ENCODE data around the gene OARD1. TPM values are rescaled to one million over a fixed set of nuclear protein-coding genes. Genes with fewer than 3 reads are reported as not detected.

Gene OARD1
- total and polyA plus RNA-seq, 2 donors (not counting 1 experiment from before 2014, with no cell fraction given): 9.6 to 52.5 TPM

DNA sequence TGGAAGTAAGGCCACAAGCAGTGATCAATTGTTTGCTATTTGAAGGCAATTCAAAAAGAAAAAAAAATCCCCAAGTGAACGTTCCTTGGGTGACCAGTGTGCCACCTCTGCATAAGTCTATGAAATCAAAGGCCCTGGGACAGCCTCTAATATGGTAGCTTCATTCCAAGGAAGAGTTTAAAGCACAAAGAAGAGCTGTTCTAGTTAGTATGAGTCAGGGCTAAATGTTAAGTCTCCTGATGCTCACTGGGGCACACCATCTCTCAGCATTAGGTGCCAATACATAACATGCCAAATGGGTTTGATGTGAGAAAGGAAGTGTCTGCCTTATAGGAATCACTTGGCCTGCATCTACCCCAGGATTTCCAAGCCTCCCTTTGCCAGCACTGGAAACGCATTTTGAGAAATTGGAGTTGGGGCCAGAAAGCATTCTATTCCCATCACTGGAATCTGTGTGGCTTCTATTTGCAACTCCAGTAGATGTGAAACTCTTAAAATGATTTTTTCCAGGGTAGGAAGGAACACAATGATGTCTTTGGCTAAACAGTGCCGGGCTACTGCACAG, 46.1 kb downstream of the OARD1 start:
- Mint-ChIP-seq H3K27me3 (no peaks in the 10 kb centered on the region), H3K4me1 (peaks cover 22% of the 10 kb centered on the region), H3K4me3 (no peak overlapping the region), H3K27ac (no peak overlapping the region), H3K9me3 (ENCODE audit: insufficient read depth) (no peaks in the 10 kb centered on the region)
- H2AFZ ChIP-seq (ENCODE audit: insufficient read depth, low read depth, low read length, poor library complexity, severe bottlenecking): no peak overlapping the region
- ChIA-PET POLR2A (no interaction called here), CTCF (interaction anchor here (1.7 to 5.9 kb wide), 3 partner anchors 11 to 21 kb away, joined by 3 to 35 read pairs (median 23); no protein-coding TSS in a partner anchor)
- ATAC-seq (ENCODE audit: low read depth) (no peak), DNase-seq (no peak)
- no peak overlapping the region for H3K27ac ChIP-seq (ENCODE audit: low read length in 2 of 2)
- no peak overlapping the region for H3K4me2 ChIP-seq (replicated peaks; ENCODE audit: low read depth, low read length, poor library complexity, severe bottlenecking)
- no peaks in the 10 kb centered on the region for H4K20me1 ChIP-seq (ENCODE audit: control insufficient read depth, insufficient read depth, low read length, poor library complexity, severe bottlenecking)
- H3K4me3 ChIP-seq (ENCODE audit: control extremely low read depth in 1 of 5, extremely low read depth in 1 of 5, insufficient read depth in 1 of 5, low read depth in 2 of 5, low read length in 4 of 5): no peak overlapping the region
- no peak for TF ChIP-seq CTCF (IDR thresholded peaks at IDR 0.05)
- no peak for TF ChIP-seq EZH2 (IDR thresholded peaks at IDR 0.05; ENCODE audit: borderline replicate concordance, insufficient read depth, low read depth, low read length, poor library complexity, severe bottlenecking)
- intact Hi-C loops (cut with micrococcal nuclease): loop anchor here (5.0 to 10.0 kb wide), 2 partner anchors 1161 to 1664 kb away; no protein-coding TSS in a partner anchor
- peaks cover 20 to 23% of the 10 kb centered on the region in 2 donors for H3K4me1 ChIP-seq (ENCODE audit: control insufficient read depth in 2 of 2, insufficient read depth in 2 of 2, low read length in 2 of 2)
- no peak overlapping the region for H3K9ac ChIP-seq (ENCODE audit: low read length)
- 82% methylated on average over 2 of the region's 3 CpGs for WGBS (ENCODE audit: insufficient coverage)
- H3K9me3 ChIP-seq (ENCODE audit: control extremely low read depth in 1 of 3, control insufficient read depth in 2 of 3, insufficient read depth in 1 of 3, low read length in 2 of 3): no peaks in the 10 kb centered on the region
- H3K36me3 ChIP-seq (replicated peaks in 1 of 2; ENCODE audit: control extremely low read depth in 1 of 2, control insufficient read depth in 1 of 2, extremely low read depth in 1 of 2, insufficient read depth in 2 of 2, low read length in 1 of 2): no peaks in the 10 kb centered on the region
- no peaks in the 10 kb centered on the region for H3K27me3 ChIP-seq (replicated peaks in 1 of 4; ENCODE audit: control extremely low read depth in 1 of 4, control insufficient read depth in 3 of 4, insufficient read depth in 4 of 4, low read length in 3 of 4)
- no peaks in the 10 kb centered on the region for H3K79me2 ChIP-seq (ENCODE audit: control insufficient read depth, insufficient read depth, low read length)

DNA sequence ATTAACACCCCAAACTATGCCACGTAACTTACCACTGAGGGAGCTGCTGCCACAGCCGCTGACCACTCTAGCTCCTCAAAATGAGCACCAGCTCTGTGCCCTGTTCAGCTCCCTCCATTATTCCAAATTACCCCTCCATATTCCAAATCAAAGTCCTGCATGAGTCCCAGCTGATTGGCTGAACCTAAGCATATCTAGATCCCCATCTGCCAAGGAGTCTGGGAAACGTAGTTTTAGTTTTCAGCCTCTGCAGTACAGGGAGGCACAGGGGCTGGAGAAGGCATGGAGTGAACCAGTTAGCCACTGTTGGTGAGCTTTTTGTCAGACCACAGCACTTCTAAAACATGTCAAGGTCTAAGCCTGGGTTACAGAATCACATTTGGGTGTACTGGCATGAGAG, 49.0 kb downstream of the OARD1 start:
- H3K27me3 Mint-ChIP-seq: peaks cover 7% of the 10 kb centered on the region
- H3K27ac ChIP-seq (ENCODE audit: low read length in 2 of 2): no peak overlapping the region
- no peak overlapping the region for H2AFZ ChIP-seq (ENCODE audit: insufficient read depth, low read depth, low read length, poor library complexity, severe bottlenecking)
- peaks cover 10% of the 10 kb centered on the region for H3K4me1 Mint-ChIP-seq
- no peak overlapping the region for H3K4me2 ChIP-seq (replicated peaks; ENCODE audit: low read depth, low read length, poor library complexity, severe bottlenecking)
- H3K9me3 ChIP-seq (ENCODE audit: control extremely low read depth in 1 of 3, control insufficient read depth in 2 of 3, insufficient read depth in 1 of 3, low read length in 2 of 3): peaks cover 0 to 4% (median 0%) of the 10 kb centered on the region in 3 donors
- DNase-seq: no peak
- H3K79me2 ChIP-seq (ENCODE audit: control insufficient read depth, insufficient read depth, low read length): no peaks in the 10 kb centered on the region
- 98% methylated on average over 3 of the region's 3 CpGs for WGBS (ENCODE audit: insufficient coverage)
- H3K4me3 ChIP-seq (ENCODE audit: control extremely low read depth in 1 of 5, extremely low read depth in 1 of 5, insufficient read depth in 1 of 5, low read depth in 2 of 5, low read length in 4 of 5): no peak overlapping the region
- POLR2A ChIA-PET: no interaction called here
- H3K27ac Mint-ChIP-seq: no peak overlapping the region
- no peaks in the 10 kb centered on the region for H3K9me3 Mint-ChIP-seq (ENCODE audit: insufficient read depth)
- H3K36me3 ChIP-seq (replicated peaks in 1 of 2; ENCODE audit: control extremely low read depth in 1 of 2, control insufficient read depth in 1 of 2, extremely low read depth in 1 of 2, insufficient read depth in 2 of 2, low read length in 1 of 2): no peaks in the 10 kb centered on the region
- CTCF ChIA-PET: no interaction called here
- H3K27me3 ChIP-seq (replicated peaks in 1 of 4; ENCODE audit: control extremely low read depth in 1 of 4, control insufficient read depth in 3 of 4, insufficient read depth in 4 of 4, low read length in 3 of 4): peaks cover 0 to 3% (median 0%) of the 10 kb centered on the region in 4 experiments
- intact Hi-C loops (cut with micrococcal nuclease): loop anchor here (10.0 kb wide), 1 partner anchor 1158 kb away; no protein-coding TSS in a partner anchor
- no peak overlapping the region for H3K9ac ChIP-seq (ENCODE audit: low read length)
- H4K20me1 ChIP-seq (ENCODE audit: control insufficient read depth, insufficient read depth, low read length, poor library complexity, severe bottlenecking): no peaks in the 10 kb centered on the region
- no peak overlapping the region for H3K4me3 Mint-ChIP-seq
- peaks cover 9 to 11% of the 10 kb centered on the region in 2 donors for H3K4me1 ChIP-seq (ENCODE audit: control insufficient read depth in 2 of 2, insufficient read depth in 2 of 2, low read length in 2 of 2)
- no peak for TF ChIP-seq CTCF (IDR thresholded peaks at IDR 0.05)
- TF ChIP-seq EZH2 (IDR thresholded peaks at IDR 0.05; ENCODE audit: borderline replicate concordance, insufficient read depth, low read depth, low read length, poor library complexity, severe bottlenecking): no peak
- ATAC-seq (ENCODE audit: low read depth): no peak

Measured in B cell (primary cell).